Measurements from ENCODE around the gene ACP7.

GRCh38 chr19:39077323-39077722 is 6.8 kb upstream of the ACP7 start:
- TF ChIP-seq CTCF (conservative IDR thresholded peaks at IDR 0.05) (no peak), EZH2 (IDR thresholded peaks at IDR 0.05; ENCODE audit: low read depth) (no peak)

Measured in PC-9 (cell line).